Activated T-cell treated with anti-CD3 and anti-CD28 coated beads for 24 hours (primary cell): ENCODE measurements around the gene FAM124B.

ENCODE experiments used
- DNase-seq: peaks from one replicate; pipeline ENCODE4 v3.0.0-alpha.2; 2020; ENCODE audit warnings: low read depth

FAM124B gene, protein sequence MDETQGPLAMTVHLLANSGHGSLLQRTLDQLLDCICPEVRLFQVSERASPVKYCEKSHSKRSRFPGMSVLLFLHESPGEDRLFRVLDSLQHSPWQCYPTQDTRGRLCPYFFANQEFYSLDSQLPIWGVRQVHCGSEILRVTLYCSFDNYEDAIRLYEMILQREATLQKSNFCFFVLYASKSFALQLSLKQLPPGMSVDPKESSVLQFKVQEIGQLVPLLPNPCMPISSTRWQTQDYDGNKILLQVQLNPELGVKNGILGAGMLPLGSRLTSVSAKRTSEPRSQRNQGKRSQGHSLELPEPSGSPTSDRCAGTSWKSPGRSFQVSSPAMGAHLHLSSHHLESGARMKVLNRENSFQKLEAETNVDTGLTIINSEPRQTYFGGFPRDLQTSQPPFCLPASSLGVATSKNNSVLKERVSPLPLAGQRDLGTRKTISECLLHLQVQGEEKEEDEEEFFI

GRCh38 chr2:224401641-224402342, at the start of gene FAM124B:
Gene FAM124B (minus strand): TSS chr2:224402107. CDS start chr2:224401768, 339 bp downstream.
- DNase-seq, result peak; percentile 14

- no peak for DNase-seq
Measured at GRCh38 chr2:224449212-224450147, 47.6 kb upstream of the FAM124B start.

DNA sequence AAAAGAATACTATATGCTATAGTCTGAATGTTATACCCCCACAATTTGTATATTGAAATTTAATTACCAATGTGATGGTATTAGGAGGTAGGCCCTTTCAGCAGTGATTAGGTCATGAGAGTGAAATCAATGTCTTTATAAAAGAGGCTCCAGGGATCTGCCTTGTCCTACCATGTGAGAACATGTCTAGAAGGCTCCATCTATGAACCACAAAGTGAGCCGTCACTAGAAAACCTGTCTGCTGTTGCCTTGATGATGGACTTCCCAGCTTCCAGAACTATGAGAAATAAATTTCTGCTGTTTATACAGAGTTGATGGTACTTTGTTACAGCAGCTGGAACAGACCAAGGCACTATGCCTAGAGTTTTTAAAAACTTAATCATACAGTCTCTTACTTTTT, 46.3 kb upstream of the FAM124B start:
- no peak for DNase-seq

GRCh38 chr2:224444783-224445182, 42.9 kb upstream of the FAM124B start:
- DNase-seq, result no peak

GRCh38 chr2:224444021-224444420, 42.1 kb upstream of the FAM124B start:
- DNase-seq, result no peak

DNA sequence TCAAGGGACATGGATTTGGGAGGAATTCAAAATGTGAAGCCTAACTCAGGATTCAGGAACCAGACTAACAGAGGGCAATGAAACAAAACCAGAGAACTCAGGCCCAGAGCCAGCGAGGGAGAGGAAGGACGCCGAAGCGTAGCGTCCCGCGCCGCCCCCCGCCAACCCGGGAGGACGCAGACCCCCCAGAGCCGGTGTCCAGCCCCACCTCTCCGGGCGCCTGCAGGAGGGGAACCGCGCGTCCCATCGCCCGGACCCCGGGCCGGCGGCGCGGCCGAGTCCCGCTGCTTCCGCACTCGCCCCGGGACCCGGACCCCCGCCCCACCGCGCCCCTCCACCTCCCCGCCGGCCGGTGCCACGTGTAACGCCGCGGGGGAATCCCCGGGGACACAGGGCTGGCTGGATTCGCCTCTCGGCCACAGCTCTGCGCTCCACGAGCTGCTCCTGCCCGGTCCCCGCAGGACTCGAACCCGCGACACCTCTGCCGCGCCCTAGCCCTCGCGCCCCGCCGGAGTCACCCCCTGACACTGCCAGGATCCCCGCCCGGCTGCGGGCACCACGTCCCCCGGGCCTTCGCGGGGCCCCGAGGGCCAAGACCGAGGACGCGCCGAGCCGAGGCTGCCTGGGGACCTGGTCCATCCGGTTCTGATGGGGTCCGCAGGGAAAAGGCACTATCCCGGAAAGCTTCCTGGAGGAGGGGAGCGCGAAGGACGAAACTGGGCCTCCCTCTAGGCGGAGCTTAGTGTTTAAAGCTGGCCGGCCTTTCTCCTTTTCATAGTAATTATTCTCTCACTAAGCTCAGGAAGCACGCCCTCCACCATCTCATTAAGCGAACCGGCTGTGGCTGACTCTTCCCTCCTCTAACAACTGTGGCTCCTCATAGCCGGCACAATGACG, 40.4 kb upstream of the FAM124B start:
- no peak for DNase-seq

DNA sequence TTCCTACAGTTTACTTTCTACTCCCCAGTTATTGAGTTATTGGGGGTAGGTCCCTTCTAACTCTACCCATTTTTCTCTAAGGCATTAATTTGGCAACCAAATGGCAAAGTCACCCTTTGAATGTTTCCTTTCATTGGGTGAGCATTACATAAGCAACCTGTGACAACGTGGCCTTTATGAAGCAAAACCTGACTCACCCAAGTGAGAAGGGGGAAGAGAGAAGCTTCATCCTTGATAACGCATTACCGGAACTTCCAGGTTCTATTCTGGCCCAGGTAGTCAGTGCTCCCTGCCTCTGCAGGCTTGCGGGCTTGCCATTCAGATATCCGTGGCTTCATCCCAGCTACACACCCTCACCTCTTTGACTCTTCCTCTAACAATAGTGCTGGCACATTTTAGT, 39.1 kb upstream of the FAM124B start:
- DNase-seq, result no peak

GRCh38 chr2:224438726-224439125, 36.8 kb upstream of the FAM124B start:
- no peak for DNase-seq

- DNase-seq, result no peak
Measured at GRCh38 chr2:224436634-224437033, 34.7 kb upstream of the FAM124B start.

DNA sequence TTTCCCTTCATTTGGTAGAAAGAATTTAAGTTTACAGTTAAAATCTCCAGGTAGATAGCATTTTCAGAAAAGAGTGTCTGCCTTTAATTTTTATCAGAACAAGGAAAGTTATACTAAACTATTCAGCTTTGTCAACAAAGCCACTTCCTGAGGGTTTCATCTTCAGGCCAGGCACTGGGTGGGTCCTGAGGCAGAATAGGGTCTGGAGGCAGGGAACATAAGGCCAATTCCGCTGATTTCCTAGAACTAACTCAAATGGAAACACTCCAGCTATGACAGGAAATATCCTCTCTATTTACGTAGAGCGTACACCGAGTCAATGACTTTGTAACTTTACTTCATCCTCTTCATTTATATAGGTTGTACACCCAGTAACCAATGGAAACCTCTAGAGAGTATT, 32.7 kb upstream of the FAM124B start:
- DNase-seq, result no peak

- DNase-seq, result no peak
Measured at GRCh38 chr2:224433442-224433841, 31.5 kb upstream of the FAM124B start.

DNA sequence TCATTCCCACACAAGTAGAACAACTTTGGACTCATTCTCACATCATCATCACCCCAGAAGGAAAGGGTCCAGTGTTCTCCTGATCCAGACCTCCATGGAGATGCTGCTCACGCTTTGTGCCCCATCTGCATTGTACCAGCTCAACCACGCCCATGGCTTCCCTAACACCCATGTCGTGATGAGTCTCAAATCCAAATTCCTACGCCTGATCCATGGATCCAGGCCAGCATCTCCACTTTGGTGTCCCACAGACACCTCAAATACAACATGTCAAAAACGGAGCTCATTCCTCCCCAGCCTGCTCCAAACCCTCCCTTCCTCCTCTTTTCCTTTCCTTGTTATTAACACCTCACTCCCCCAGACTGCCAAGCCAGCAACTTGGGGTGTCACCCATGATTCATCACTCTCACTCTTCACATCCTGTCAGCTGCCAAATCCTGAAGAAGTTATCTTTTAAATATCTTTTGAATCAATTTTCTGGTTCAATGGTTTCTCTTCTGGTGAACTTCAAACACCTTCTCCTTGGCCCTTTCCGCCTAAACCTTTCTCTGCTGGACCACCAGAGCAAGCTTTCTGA, 30.2 kb upstream of the FAM124B start:
- DNase-seq, result no peak

GRCh38 chr2:224429441-224429810, 27.5 kb upstream of the FAM124B start:
- DNase-seq, result no peak

GRCh38 chr2:224428787-224429440, 27.0 kb upstream of the FAM124B start:
- no peak for DNase-seq

DNA sequence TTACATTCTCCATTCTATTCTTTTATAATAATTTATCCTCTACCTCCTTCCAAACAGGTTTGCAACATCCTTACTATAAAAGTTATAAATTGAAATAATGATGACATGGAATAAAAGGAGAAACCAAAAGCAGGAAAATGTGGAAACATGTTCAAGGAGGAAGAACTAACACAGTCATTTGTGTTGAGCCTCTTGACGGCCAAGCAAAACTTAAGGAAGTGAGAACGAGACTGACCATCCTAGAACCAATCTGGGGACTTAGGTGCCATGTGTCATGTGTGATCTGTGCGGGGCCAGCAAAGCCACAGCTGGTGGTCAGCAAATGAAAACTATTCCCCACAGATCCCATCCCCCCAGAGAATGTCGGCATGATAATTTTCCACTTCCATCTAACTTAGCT, 25.6 kb upstream of the FAM124B start:
- DNase-seq, result no peak

DNA sequence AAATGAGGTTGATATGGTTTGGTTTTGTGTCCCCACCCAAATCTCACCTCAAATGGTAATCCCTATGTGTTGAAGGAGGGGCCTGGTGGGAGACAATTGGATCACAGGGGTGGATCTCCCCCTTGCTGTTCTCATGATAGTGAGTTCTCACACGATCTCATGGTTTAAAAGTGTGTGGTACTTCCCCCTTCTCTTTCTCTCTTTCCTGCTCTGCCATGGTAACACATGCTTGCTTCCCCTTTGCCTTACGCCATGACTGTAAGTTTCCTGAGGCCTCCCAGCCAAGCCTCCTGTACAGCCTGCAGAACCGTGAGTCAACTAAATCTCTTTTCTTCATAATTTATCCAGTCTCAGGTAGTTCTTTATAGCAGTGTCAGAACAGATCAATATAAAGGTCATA, 24.7 kb upstream of the FAM124B start:
- no peak for DNase-seq

GRCh38 chr2:224421065-224421464, 19.2 kb upstream of the FAM124B start:
- DNase-seq, result no peak

DNA sequence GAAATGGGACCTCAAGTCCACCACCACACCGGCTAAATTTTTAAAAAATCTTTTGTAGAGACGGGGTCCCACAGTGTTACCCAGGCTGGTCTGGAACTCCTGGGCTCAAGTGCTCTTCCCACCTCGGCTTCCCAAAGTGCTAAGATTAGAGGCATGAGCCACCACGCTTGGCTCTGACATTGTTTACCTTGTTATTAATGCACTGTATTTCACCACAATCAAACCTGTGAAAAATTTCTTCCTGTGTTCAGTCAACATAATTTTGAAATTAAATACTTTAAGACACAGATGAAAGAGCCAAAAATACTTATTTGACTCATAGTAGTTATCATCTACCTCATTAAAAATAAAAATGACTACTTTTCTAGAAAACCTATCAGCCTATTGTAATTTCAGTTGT, 16.0 kb upstream of the FAM124B start:
- no peak for DNase-seq

- no peak for DNase-seq
Measured at GRCh38 chr2:224417361-224417729, 15.4 kb upstream of the FAM124B start.

- no peak for DNase-seq
Measured at GRCh38 chr2:224416656-224417360, 14.9 kb upstream of the FAM124B start.
